Fibroblast of lung (primary cell): ENCODE results near the gene ECI2.

Experiments
- EZH2 ChIP-seq: IDR thresholded peaks from 2 replicates; pipeline ENCODE4 v1.5.1; 2012; ENCODE audit warnings: low read length, control low read depth, mild to moderate bottlenecking; ENCODE audit errors: missing control alignments
- TF ChIP-seq, protein P1 (sequence below), 2 donors: IDR thresholded peaks in 1 of 2; conservative IDR thresholded peaks in 1 of 2; 1 replicate in 1 of 2; 2 replicates in 1 of 2; pipeline ENCODE4 v1.5.1; 2011 to 2012; ENCODE audit warnings: low read length in 2 of 2, control low read depth in 1 of 2, inconsistent platforms in 1 of 2, low read depth in 1 of 2, mild to moderate bottlenecking in 1 of 2

DNA sequence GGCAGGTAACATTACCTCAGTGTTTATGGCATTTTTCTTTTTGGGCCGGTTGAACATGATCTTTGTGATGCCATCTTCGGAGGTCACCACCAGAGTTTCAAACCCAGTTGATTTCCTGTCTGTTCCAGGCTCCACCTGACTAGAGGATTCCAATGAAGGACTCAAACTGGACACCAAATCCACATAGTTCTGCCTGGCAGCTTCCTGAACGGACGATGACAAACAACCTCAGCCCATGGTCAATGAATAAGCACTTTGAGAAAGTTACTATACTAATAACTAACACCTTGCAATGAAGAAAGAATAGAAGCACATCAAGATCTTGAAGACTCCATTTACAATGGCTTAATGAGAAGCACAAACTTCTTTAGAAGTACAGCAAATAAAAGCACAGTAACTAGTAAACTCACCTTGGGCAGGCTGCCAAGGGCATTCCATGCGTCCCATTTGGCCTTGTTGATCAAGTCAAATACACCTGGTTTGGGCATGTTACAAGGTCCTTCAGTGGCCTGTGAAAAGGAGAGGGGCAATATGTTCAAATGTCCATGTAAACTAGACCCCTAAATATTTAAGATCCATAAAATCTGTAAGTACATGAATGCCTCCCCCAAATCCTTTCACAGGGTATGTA is 4.9 kb downstream of the ECI2 start:
- TF ChIP-seq, protein P1, sequence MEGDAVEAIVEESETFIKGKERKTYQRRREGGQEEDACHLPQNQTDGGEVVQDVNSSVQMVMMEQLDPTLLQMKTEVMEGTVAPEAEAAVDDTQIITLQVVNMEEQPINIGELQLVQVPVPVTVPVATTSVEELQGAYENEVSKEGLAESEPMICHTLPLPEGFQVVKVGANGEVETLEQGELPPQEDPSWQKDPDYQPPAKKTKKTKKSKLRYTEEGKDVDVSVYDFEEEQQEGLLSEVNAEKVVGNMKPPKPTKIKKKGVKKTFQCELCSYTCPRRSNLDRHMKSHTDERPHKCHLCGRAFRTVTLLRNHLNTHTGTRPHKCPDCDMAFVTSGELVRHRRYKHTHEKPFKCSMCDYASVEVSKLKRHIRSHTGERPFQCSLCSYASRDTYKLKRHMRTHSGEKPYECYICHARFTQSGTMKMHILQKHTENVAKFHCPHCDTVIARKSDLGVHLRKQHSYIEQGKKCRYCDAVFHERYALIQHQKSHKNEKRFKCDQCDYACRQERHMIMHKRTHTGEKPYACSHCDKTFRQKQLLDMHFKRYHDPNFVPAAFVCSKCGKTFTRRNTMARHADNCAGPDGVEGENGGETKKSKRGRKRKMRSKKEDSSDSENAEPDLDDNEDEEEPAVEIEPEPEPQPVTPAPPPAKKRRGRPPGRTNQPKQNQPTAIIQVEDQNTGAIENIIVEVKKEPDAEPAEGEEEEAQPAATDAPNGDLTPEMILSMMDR (conservative IDR thresholded peaks at IDR 0.05 in 1 of 2, IDR thresholded peaks at IDR 0.05 in 1 of 2; ENCODE audit: low read depth in 1 of 2, low read length in 2 of 2), result no peak
- no peak for TF ChIP-seq EZH2
